Breast epithelium (tissue), 4 donors: ENCODE measurements around the gene ATRNL1. TPM values are rescaled to one million over a fixed set of nuclear protein-coding genes. Genes with fewer than 3 reads are reported as not detected.

ENCODE experiments used
- DNase-seq, 2 donors: peaks; one replicate each; pipeline ENCODE4 v3.0.0-alpha.2; 2019; ENCODE audit warnings: low spot score in 2 of 2
- H3K27ac ChIP-seq, 2 donors: fragments of 200-600 bp; sonication (generic) in 1 of 2; one replicate each; pipeline ENCODE4 v1.5.1; 2016 to 2019; ENCODE audit warnings: mild to moderate bottlenecking in 1 of 2
- H3K27me3 ChIP-seq, 2 donors: fragments of 200-600 bp; sonication (generic) in 1 of 2; one replicate each; pipeline versions ENCODE4 v1.5.1 to v1.6.0; 2017 to 2019; ENCODE audit warnings: control low read depth in 1 of 2, mild to moderate bottlenecking in 1 of 2
- H3K36me3 ChIP-seq: fragments of 200-600 bp; one replicate; pipeline ENCODE4 v1.5.1; 2019
- H3K4me1 ChIP-seq, 2 donors: fragments of 200-600 bp; sonication (generic); one replicate each; pipeline ENCODE4 v1.5.1; 2016 to 2019; ENCODE audit warnings: control low read depth in 1 of 2
- H3K4me3 ChIP-seq, 3 donors: fragments of 200-600 bp; sonication (generic); 1 replicate in 2 of 3; 2 replicates in 1 of 3; pipeline ENCODE4 v1.5.1; 2016 to 2019; ENCODE audit warnings: mild to moderate bottlenecking in 3 of 3, moderate library complexity in 2 of 3
- H3K9me3 ChIP-seq, 2 donors: fragments of 200-600 bp; sonication (generic) in 1 of 2; one replicate each; pipeline ENCODE4 v1.5.1; 2016 to 2019; ENCODE audit warnings: control low read depth in 1 of 2
- POLR2A ChIP-seq: fragments of 450-650 bp; IDR thresholded peaks from one replicate; pipeline ENCODE4 v1.6.1; 2016; ENCODE audit warnings: antibody characterized with exemption, mild to moderate bottlenecking, moderate library complexity
- POLR2AphosphoS5 ChIP-seq, 3 donors: sonication (generic); formaldehyde crosslinking; IDR thresholded peaks; one replicate each; pipeline ENCODE4 v1.6.1; 2017; ENCODE audit warnings: antibody characterized with exemption in 3 of 3
- intact Hi-C: fragments of 100-400 bp; cut with DNase I; formaldehyde crosslinking; loops from one replicate; pipeline ENCODE4 v1.15.1; 2023; ENCODE audit warnings: low total_unique reads
- total RNA-seq, 3 donors: library from RNA; depleted of rRNA; stranded (reverse); fragments of >200 nt; gene quantifications; one replicate each; pipeline ENCODE4 v1.1.0, GENCODE V29; 2016
- TF ChIP-seq, protein P1 (sequence below), 3 donors: fragments of 450-650 bp; IDR thresholded peaks; one replicate each; pipeline ENCODE4 v1.5.1; 2016 to 2017; ENCODE audit warnings: antibody characterized with exemption in 3 of 3, mild to moderate bottlenecking in 3 of 3, moderate library complexity in 3 of 3

ATRNL1 gene
- total RNA-seq, 3 donors from 2014 or later = 0.16 to 11.4 (median 2.9) TPM

DNA sequence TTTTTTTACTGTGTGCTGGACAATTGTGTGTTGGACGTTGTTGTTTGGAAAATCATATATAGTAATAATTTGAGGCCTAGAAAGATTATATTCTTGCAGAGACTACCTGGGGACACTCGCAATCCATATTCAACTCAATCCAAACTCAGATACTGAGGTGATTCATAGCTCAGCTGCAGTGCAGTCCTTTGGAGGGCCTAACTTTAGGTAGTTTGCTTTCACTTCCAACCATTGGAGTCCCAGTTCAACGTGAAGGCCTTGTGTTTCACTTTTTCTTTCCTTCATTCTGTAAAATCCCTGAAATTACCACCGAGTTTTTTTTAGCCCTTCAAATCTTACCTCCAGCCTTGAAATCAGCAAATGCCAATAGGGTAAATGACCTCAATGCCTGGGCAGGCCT, 32.3 kb downstream of the ATRNL1 start:
- Histone ChIP-seq H3K4me1 (no peaks in the 10 kb centered on the region), H3K4me3 (no peak overlapping the region), H3K36me3 (peaks cover 4% of the 10 kb centered on the region), H3K27ac (no peak overlapping the region), H3K27me3 (no peaks in the 10 kb centered on the region), H3K9me3 (no peaks in the 10 kb centered on the region)
- intact Hi-C loops = no loop called here
- DNase-seq = no peak
- no peak for TF ChIP-seq POLR2A
- no peak for TF ChIP-seq POLR2AphosphoS5 (IDR thresholded peaks at IDR 0.05)
- TF ChIP-seq, protein P1, sequence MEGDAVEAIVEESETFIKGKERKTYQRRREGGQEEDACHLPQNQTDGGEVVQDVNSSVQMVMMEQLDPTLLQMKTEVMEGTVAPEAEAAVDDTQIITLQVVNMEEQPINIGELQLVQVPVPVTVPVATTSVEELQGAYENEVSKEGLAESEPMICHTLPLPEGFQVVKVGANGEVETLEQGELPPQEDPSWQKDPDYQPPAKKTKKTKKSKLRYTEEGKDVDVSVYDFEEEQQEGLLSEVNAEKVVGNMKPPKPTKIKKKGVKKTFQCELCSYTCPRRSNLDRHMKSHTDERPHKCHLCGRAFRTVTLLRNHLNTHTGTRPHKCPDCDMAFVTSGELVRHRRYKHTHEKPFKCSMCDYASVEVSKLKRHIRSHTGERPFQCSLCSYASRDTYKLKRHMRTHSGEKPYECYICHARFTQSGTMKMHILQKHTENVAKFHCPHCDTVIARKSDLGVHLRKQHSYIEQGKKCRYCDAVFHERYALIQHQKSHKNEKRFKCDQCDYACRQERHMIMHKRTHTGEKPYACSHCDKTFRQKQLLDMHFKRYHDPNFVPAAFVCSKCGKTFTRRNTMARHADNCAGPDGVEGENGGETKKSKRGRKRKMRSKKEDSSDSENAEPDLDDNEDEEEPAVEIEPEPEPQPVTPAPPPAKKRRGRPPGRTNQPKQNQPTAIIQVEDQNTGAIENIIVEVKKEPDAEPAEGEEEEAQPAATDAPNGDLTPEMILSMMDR (IDR thresholded peaks at IDR 0.05) = no peak

- Histone ChIP-seq H3K36me3 (no peaks in the 10 kb centered on the region), H3K4me1 (no peaks in the 10 kb centered on the region), H3K27ac (no peak overlapping the region), H3K4me3 (no peak overlapping the region), H3K9me3 (no peaks in the 10 kb centered on the region), H3K27me3 (no peaks in the 10 kb centered on the region)
- intact Hi-C loops = no loop called here
- no peak for DNase-seq
- TF ChIP-seq POLR2A (no peak), POLR2AphosphoS5 (IDR thresholded peaks at IDR 0.05) (no peak)
- TF ChIP-seq, protein P1 (IDR thresholded peaks at IDR 0.05) = peak in 2 of 3 donors; percentile 38 to 43
Measured at GRCh38 chr10:115129752-115130151, 36.6 kb downstream of the ATRNL1 start.

GRCh38 chr10:115136616-115137015, 43.5 kb downstream of the ATRNL1 start:
- DNase-seq = no peak

DNA sequence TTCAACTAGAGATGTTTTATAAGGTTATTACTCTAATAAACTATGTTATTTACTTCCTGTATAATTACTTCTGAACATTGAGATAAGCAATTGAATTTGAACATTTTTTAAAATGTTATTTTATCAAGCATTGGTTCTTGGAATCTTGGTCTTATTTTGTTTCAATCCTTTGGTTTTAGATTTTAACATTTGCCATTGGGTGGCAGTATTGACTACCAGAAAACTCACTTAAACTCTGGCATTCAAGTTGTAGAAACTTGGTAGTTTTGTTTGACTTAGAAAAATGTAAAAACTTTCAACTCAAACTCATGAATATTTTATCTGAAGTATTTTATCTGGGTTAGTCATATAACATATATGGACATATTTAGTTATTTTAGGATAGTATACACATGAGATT, 48.1 kb downstream of the ATRNL1 start:
- H3K4me3 ChIP-seq = no peak overlapping the region
- TF ChIP-seq, protein P1 (IDR thresholded peaks at IDR 0.05) = no peak
- TF ChIP-seq POLR2AphosphoS5 (IDR thresholded peaks at IDR 0.05) = no peak
- no peaks in the 10 kb centered on the region for H3K4me1 ChIP-seq
- H3K36me3 ChIP-seq = no peaks in the 10 kb centered on the region
- intact Hi-C loops = no loop called here
- no peak overlapping the region for H3K27ac ChIP-seq
- no peak for DNase-seq
- no peaks in the 10 kb centered on the region for H3K27me3 ChIP-seq
- H3K9me3 ChIP-seq = no peaks in the 10 kb centered on the region

More at GRCh38 chr10:115136616-115137015, 43.5 kb downstream of the ATRNL1 start:
- H3K36me3 ChIP-seq = no peaks in the 10 kb centered on the region
- H3K9me3 ChIP-seq = no peaks in the 10 kb centered on the region
- no peaks in the 10 kb centered on the region for H3K27me3 ChIP-seq
- no peaks in the 10 kb centered on the region for H3K4me1 ChIP-seq
- no peak overlapping the region for H3K4me3 ChIP-seq
- intact Hi-C loops = no loop called here
- H3K27ac ChIP-seq = no peak overlapping the region
- TF ChIP-seq POLR2A = no peak
- TF ChIP-seq, protein P1 (IDR thresholded peaks at IDR 0.05) = no peak
- no peak for TF ChIP-seq POLR2AphosphoS5 (IDR thresholded peaks at IDR 0.05)

GRCh38 chr10:115157357-115157756, 64.2 kb downstream of the ATRNL1 start:
- TF ChIP-seq POLR2AphosphoS5 (IDR thresholded peaks at IDR 0.05) (no peak), POLR2A (no peak)
- TF ChIP-seq, protein P1 (IDR thresholded peaks at IDR 0.05) = no peak
- Histone ChIP-seq H3K27me3 (no peaks in the 10 kb centered on the region), H3K36me3 (no peaks in the 10 kb centered on the region), H3K27ac (no peak overlapping the region), H3K4me3 (no peak overlapping the region), H3K4me1 (no peaks in the 10 kb centered on the region), H3K9me3 (no peaks in the 10 kb centered on the region)
- DNase-seq = no peak
- intact Hi-C loops = no loop called here
